Renal cortical epithelial cell (primary cell): Measurements from ENCODE around the gene DCDC2B. TPM values are rescaled to one million over a fixed set of nuclear protein-coding genes. Genes with fewer than 3 reads are reported as not detected.

Experiments
- DNase-seq: peaks from one replicate; pipeline ENCODE4 v3.0.0-alpha.2; 2011; ENCODE audit warnings: low read depth
- total RNA-seq: library from RNA; depleted of rRNA; stranded (reverse); fragments of >200 nt; gene quantifications from 2 replicates; pipeline ENCODE4 v1.2.3, GENCODE V29; 2014

DCDC2B gene
- total RNA-seq, 1 donor from 2014 or later = not detected

GRCh38 chr1:32195972-32196823 is 12.7 kb upstream of the DCDC2B start:
- no peak for DNase-seq

GRCh38 chr1:32197074-32197473 is 11.8 kb upstream of the DCDC2B start:
- peak; percentile 50 for DNase-seq

GRCh38 chr1:32197837-32198236 is 11.1 kb upstream of the DCDC2B start:
- DNase-seq = no peak

GRCh38 chr1:32198237-32199042 is 10.4 kb upstream of the DCDC2B start:
- no peak for DNase-seq

- no peak for DNase-seq
These were observed 9.7 kb upstream of the DCDC2B start for GRCh38 chr1:32199043-32199716.

GRCh38 chr1:32199717-32200072 is 9.2 kb upstream of the DCDC2B start:
- no peak for DNase-seq

GRCh38 chr1:32200226-32201010 is 8.5 kb upstream of the DCDC2B start, which contains the start of gene CCDC28B:
TSS of gene CCDC28B (plus strand) at chr1:32200595. CDS start at chr1:32201936, 1,341 bp downstream.
- peak; percentile 34 for DNase-seq

- peak; percentile 44 for DNase-seq
These were observed 7.7 kb upstream of the DCDC2B start for GRCh38 chr1:32201011-32201855.

- DNase-seq = no peak
These were observed 3.9 kb upstream of the DCDC2B start for GRCh38 chr1:32204943-32205361.

- peak; percentile 66 for DNase-seq
These were observed 3.2 kb upstream of the DCDC2B start, which contains the start of gene IQCC for GRCh38 chr1:32205401-32206370. TSS of gene IQCC (plus strand) at chr1:32205671. CDS start at chr1:32205682, 11 bp downstream.

GRCh38 chr1:32208469-32208868 is 420 bp upstream of the DCDC2B start:
- DNase-seq = no peak

- peak; percentile 46 for DNase-seq
These were observed 7.0 kb downstream of the DCDC2B start for GRCh38 chr1:32215629-32216480.

- no peak for DNase-seq
These were observed 7.7 kb downstream of the DCDC2B start for GRCh38 chr1:32216566-32216965.

- no peak for DNase-seq
These were observed 10.1 kb downstream of the DCDC2B start for GRCh38 chr1:32219022-32219421.

- DNase-seq = peak; percentile 88
These were observed 12.1 kb downstream of the DCDC2B start for GRCh38 chr1:32220746-32221580.

- DNase-seq = no peak
These were observed 12.7 kb downstream of the DCDC2B start for GRCh38 chr1:32221581-32221979.
